Osteoblast (primary cell): ENCODE results near the gene CSNK2A1. TPM values are rescaled to one million over a fixed set of nuclear protein-coding genes. Genes with fewer than 3 reads are reported as not detected.

ENCODE experiments used
- DNase-seq: peaks from one replicate; pipeline ENCODE4 v3.0.0; 2011; ENCODE audit warnings: low spot score, mixed read lengths; ENCODE audit not compliant: insufficient read length; ENCODE audit errors: missing footprints
- H2AFZ ChIP-seq: 2 replicates; pipeline ENCODE4 v1.6.0; 2011; ENCODE audit warnings: mild to moderate bottlenecking, low read length
- H3K27ac ChIP-seq: 2 replicates; pipeline ENCODE4 v1.5.1; 2011; ENCODE audit warnings: mild to moderate bottlenecking, low read depth, low read length, moderate library complexity
- H3K27me3 ChIP-seq: 2 replicates; pipeline ENCODE4 v1.6.0; 2012; ENCODE audit warnings: mild to moderate bottlenecking, control low read depth, inconsistent platforms, low read length, moderate library complexity; ENCODE audit not compliant: insufficient read depth
- H3K36me3 ChIP-seq: 2 replicates; pipeline ENCODE4 v1.5.1; 2011; ENCODE audit warnings: mild to moderate bottlenecking, low read length, control low read depth, moderate library complexity; ENCODE audit not compliant: insufficient read depth
- H3K4me1 ChIP-seq: 2 replicates; pipeline ENCODE4 v1.5.1; 2011; ENCODE audit warnings: mild to moderate bottlenecking, low read length, control low read depth, moderate library complexity; ENCODE audit not compliant: insufficient read depth
- H3K4me2 ChIP-seq: 2 replicates; pipeline ENCODE4 v1.6.0; 2011; ENCODE audit warnings: mild to moderate bottlenecking, low read length; ENCODE audit not compliant: insufficient read depth
- H3K4me3 ChIP-seq: fragments of 200-600 bp; sonication (generic); 3 replicates; pipeline ENCODE4 v1.5.1; 2012; ENCODE audit warnings: mild to moderate bottlenecking, low read length, inconsistent platforms; ENCODE audit not compliant: insufficient read depth
- H3K79me2 ChIP-seq: 2 replicates; pipeline ENCODE4 v1.6.0; 2012; ENCODE audit warnings: mild to moderate bottlenecking, low read length, control low read depth, inconsistent platforms; ENCODE audit not compliant: insufficient read depth
- H3K9me3 ChIP-seq: 2 replicates; pipeline ENCODE4 v1.5.1; 2011; ENCODE audit warnings: low read depth, low read length, control low read depth
- H4K20me1 ChIP-seq: 2 replicates; pipeline ENCODE4 v1.6.0; 2012; ENCODE audit warnings: mild to moderate bottlenecking, low read length, control low read depth; ENCODE audit not compliant: insufficient read depth
- small RNA-seq: library from RNA; depleted of rRNA; stranded (forward); fragments of <200 nt; gene quantifications from one replicate; pipeline ENCODE3, GENCODE V24; 2012
- total RNA-seq: library from RNA; depleted of rRNA; stranded (reverse); fragments of >200 nt; gene quantifications from 2 replicates; pipeline ENCODE4 v1.2.3, GENCODE V29; 2012
- TF ChIP-seq, protein P1 (sequence below): IDR thresholded peaks from 2 replicates; pipeline ENCODE4 v1.5.1; 2011; ENCODE audit warnings: mild to moderate bottlenecking, low read depth, low read length, moderate library complexity; ENCODE audit errors: extremely low read depth

The CSNK2A1 gene
- total RNA-seq, 1 donor, result 82.9 TPM

DNA sequence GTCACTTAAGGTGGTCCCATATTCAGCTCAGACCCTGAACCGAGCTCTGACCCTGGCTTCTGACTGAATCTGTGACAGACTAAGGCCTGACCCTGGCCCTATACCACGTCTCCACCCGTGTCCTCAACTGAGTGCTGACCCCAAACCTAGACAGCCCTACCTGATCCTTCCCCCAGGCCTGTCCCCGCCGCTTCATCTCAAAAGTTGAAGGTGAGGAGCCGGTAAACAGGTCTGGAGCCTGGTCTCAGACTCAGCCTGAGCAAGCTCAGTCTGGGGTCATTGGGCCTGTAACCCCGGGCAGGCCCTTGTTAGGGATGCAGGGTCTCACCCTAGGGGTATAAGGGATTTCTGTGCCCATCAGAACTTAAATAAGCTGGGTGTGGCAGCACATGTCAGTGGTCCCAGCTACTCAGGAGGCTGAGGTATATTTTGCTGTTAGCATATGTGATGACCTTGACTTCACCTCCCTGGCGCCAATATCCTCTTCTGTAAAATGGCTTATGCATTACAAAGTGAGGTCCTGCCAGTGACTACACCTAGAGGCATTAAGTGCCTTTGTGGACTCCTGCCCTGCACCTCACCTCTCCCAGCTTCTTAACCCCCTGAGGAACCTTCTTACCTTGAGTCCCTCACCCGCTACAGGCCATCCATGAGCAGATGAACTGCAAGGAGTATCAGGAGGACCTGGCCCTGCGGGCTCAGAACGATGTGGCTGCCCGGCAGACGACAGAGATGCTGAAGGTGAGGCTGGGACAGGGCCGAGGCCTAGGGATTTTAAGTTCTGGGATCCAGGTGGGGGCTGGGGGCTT lies 115.5 kb downstream of the CSNK2A1 start:
- no peaks in the 10 kb centered on the region for H4K20me1 ChIP-seq
- no peak overlapping the region for H3K27ac ChIP-seq
- H3K36me3 ChIP-seq, result peaks cover 63% of the 10 kb centered on the region
- no peak overlapping the region for H3K4me2 ChIP-seq
- no peaks in the 10 kb centered on the region for H3K4me1 ChIP-seq
- TF ChIP-seq, protein P1, sequence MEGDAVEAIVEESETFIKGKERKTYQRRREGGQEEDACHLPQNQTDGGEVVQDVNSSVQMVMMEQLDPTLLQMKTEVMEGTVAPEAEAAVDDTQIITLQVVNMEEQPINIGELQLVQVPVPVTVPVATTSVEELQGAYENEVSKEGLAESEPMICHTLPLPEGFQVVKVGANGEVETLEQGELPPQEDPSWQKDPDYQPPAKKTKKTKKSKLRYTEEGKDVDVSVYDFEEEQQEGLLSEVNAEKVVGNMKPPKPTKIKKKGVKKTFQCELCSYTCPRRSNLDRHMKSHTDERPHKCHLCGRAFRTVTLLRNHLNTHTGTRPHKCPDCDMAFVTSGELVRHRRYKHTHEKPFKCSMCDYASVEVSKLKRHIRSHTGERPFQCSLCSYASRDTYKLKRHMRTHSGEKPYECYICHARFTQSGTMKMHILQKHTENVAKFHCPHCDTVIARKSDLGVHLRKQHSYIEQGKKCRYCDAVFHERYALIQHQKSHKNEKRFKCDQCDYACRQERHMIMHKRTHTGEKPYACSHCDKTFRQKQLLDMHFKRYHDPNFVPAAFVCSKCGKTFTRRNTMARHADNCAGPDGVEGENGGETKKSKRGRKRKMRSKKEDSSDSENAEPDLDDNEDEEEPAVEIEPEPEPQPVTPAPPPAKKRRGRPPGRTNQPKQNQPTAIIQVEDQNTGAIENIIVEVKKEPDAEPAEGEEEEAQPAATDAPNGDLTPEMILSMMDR, result no peak
- no peak overlapping the region for H3K4me3 ChIP-seq
- no peak overlapping the region for H2AFZ ChIP-seq
- no peaks in the 10 kb centered on the region for H3K79me2 ChIP-seq
- DNase-seq, result peak; percentile 69
- H3K27me3 ChIP-seq, result no peaks in the 10 kb centered on the region
- no peaks in the 10 kb centered on the region for H3K9me3 ChIP-seq

DNA sequence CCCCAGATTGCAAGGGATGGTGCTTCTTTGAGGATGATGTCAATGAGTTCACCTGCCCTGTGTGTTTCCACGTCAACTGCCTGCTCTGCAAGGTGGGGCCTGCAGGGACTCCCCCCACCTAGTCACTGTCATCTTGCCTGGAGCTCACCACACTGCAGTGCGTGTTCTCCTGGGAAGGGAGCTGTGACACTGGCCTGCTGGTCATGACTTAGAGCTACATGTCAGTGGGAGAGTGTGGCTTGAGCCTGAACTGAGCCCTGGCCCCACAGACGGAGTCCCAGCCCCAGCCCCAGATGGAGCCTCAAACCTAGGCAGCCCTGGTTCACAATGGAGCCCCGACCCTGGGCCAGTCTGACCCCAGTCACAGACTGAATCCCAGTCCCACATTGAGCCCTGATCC lies 116.2 kb downstream of the CSNK2A1 start:
- Histone ChIP-seq H3K27me3 (no peaks in the 10 kb centered on the region), H3K27ac (no peak overlapping the region), H3K79me2 (no peaks in the 10 kb centered on the region), H3K9me3 (no peaks in the 10 kb centered on the region), H3K4me1 (no peaks in the 10 kb centered on the region), H2AFZ (no peak overlapping the region), H3K4me3 (no peak overlapping the region), H3K36me3 (peaks cover 68% of the 10 kb centered on the region), H4K20me1 (no peaks in the 10 kb centered on the region), H3K4me2 (no peak overlapping the region)
- DNase-seq, result peak; percentile 76
- TF ChIP-seq, protein P1, result no peak

DNA sequence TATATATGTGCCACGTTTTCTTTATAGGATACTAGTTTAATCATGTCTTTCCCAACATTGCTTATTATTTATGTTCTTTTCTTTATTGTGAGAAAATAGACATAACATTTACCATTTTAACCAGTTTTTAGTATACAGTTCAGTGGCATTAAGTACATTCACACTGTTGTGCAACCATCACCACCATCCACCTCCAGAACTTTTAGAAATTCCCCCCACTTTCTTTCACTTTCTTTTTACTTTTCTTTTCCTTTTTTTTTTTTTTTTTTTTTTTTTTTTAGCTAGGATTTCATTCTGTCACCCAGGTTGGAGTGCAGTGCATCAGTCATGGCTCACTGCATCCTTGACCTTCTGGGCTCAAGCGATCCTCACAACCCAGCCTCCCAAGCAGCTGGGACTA lies 117.0 kb downstream of the CSNK2A1 start:
- Histone ChIP-seq H3K4me2 (no peak overlapping the region), H3K9me3 (no peaks in the 10 kb centered on the region), H2AFZ (no peak overlapping the region), H3K27ac (no peak overlapping the region), H4K20me1 (no peaks in the 10 kb centered on the region), H3K4me1 (no peaks in the 10 kb centered on the region), H3K27me3 (no peaks in the 10 kb centered on the region), H3K4me3 (no peak overlapping the region), H3K79me2 (no peaks in the 10 kb centered on the region), H3K36me3 (peaks cover 70% of the 10 kb centered on the region)
- DNase-seq, result no peak
- TF ChIP-seq, protein P1, result no peak

Small RNA genes lying within 50 kb of the gene (small RNA-seq; reads per million reads assigned to genes)
- gene RF00019, result not detected

Other genes with a start within 250 kb of the CSNK2A1 start
- gene ZCCHC3, start 246.2 kb downstream of the CSNK2A1 start, total RNA-seq, result 9.0 and 9.4 TPM in 2 replicates
- 6.2 and 6.9 TPM in 2 replicates for gene SOX12, start 218.2 kb downstream of the CSNK2A1 start, total RNA-seq
- 39.5 and 49.6 TPM in 2 replicates for gene NRSN2, start 196.7 kb downstream of the CSNK2A1 start, total RNA-seq
- 176 and 213 TPM in 2 replicates for gene TRIB3, start 163.0 kb downstream of the CSNK2A1 start, total RNA-seq
- 73.1 and 104 TPM in 2 replicates for gene RBCK1, start 135.5 kb downstream of the CSNK2A1 start, total RNA-seq
- 57.5 and 64.8 TPM in 2 replicates for gene TBC1D20, start 81.3 kb downstream of the CSNK2A1 start, total RNA-seq
- gene TCF15, start 66.5 kb upstream of the CSNK2A1 start, total RNA-seq, result not detected in 2 replicates
- gene SRXN1, start 109.4 kb upstream of the CSNK2A1 start, total RNA-seq, result 60.1 and 65.1 TPM in 2 replicates
- not detected in 2 replicates for gene SCRT2, start 132.0 kb upstream of the CSNK2A1 start, total RNA-seq
- gene SLC52A3, start 224.7 kb upstream of the CSNK2A1 start, total RNA-seq, result not detected in 2 replicates